Activated T-cell treated with anti-CD3 and anti-CD28 coated beads, Interleukin-2, amount 50 U/mL, for 1 hour (primary cell): ENCODE results near the gene WFS1.

Source experiments
- DNase-seq: peaks from one replicate; pipeline ENCODE4 v3.0.0-alpha.2; 2020

WFS1 gene

GRCh38 chr4:6301732-6302442 lies 32.2 kb downstream of the WFS1 start:
- no peak for DNase-seq

- DNase-seq: no peak
Observed at GRCh38 chr4:6302869-6303268, 33.2 kb downstream of the WFS1 start.

- DNase-seq: no peak
Observed at GRCh38 chr4:6303943-6304342, 34.3 kb downstream of the WFS1 start.

- DNase-seq: no peak
Observed at GRCh38 chr4:6306299-6306698, 36.6 kb downstream of the WFS1 start.

- DNase-seq: no peak
Observed at GRCh38 chr4:6307230-6307629, 37.6 kb downstream of the WFS1 start.

GRCh38 chr4:6307891-6308290 lies 38.2 kb downstream of the WFS1 start:
- DNase-seq: no peak

GRCh38 chr4:6308899-6309643 lies 39.4 kb downstream of the WFS1 start:
- DNase-seq: peak; percentile 48

GRCh38 chr4:6309777-6310176 lies 40.1 kb downstream of the WFS1 start:
- no peak for DNase-seq

GRCh38 chr4:6313216-6313615 lies 43.6 kb downstream of the WFS1 start:
- DNase-seq: no peak

GRCh38 chr4:6316461-6317003 lies 46.9 kb downstream of the WFS1 start:
- no peak for DNase-seq

- no peak for DNase-seq
Observed at GRCh38 chr4:6318206-6318605, 48.6 kb downstream of the WFS1 start.

- no peak for DNase-seq
Observed at GRCh38 chr4:6319530-6320150, 50.0 kb downstream of the WFS1 start.

- no peak for DNase-seq
Observed at GRCh38 chr4:6320663-6321062, 51.0 kb downstream of the WFS1 start.

GRCh38 chr4:6321361-6321760 lies 51.7 kb downstream of the WFS1 start:
- no peak for DNase-seq

GRCh38 chr4:6322067-6322760 lies 52.6 kb downstream of the WFS1 start:
- no peak for DNase-seq

GRCh38 chr4:6322761-6323566 lies 53.3 kb downstream of the WFS1 start:
- DNase-seq: no peak

- DNase-seq: no peak
Observed at GRCh38 chr4:6324461-6324998, 54.9 kb downstream of the WFS1 start.

GRCh38 chr4:6324999-6325787 lies 55.5 kb downstream of the WFS1 start:
- DNase-seq: no peak

GRCh38 chr4:6325788-6326290 lies 56.2 kb downstream of the WFS1 start:
- DNase-seq: no peak

- DNase-seq: no peak
Observed at GRCh38 chr4:6326312-6327060, 56.8 kb downstream of the WFS1 start.
